ENCODE data around the gene KRTAP5-3. TPM values are rescaled to one million over a fixed set of nuclear protein-coding genes. Genes with fewer than 3 reads are reported as not detected.

KRTAP5-3 gene
- total RNA-seq, 4 donors from 2014 or later = not detected

GRCh38 chr11:1652771-1653540 lies 44.7 kb upstream of the KRTAP5-3 start:
- DNase-seq = peak; percentile 77
- TF ChIP-seq POLR2A (IDR thresholded peaks at IDR 0.05) = no peak
- no peak for TF ChIP-seq EP300 (IDR thresholded peaks at IDR 0.05; ENCODE audit: low read depth)
- TF ChIP-seq CTCF (IDR thresholded peaks at IDR 0.05) = peak; percentile 95 to 99 (median 98)
- no peak for TF ChIP-seq POLR2AphosphoS5 (IDR thresholded peaks at IDR 0.05)
- WGBS, 2 donors (ENCODE audit: low coverage in 1 of 2) = 35% methylated on average over 34 of the region's 34 CpGs; no CpG with 5 or more reads in 1 of the 2 donors
- Histone ChIP-seq H3K4me1 (peaks cover 0 to 3% (median 0%) of the 10 kb centered on the region in 4 donors), H3K27me3 (peaks cover 22% of the 10 kb centered on the region), H3K4me3 (no peak overlapping the region), H3K9me3 (no peaks in the 10 kb centered on the region), H3K27ac (no peak overlapping the region), H3K36me3 (no peaks in the 10 kb centered on the region)
- intact Hi-C loops (cut with DNase I; ENCODE audit: low total_unique reads) = loop anchor here (5.0 kb wide), 1 partner anchor 179 kb away; the partner anchor contains the start of gene SYT8
- in situ Hi-C loops (cut with MboI; ENCODE audit: low pct_ligation_motif_present in 1 of 4, low pct_unique_long_range_greater_than_20kb in 1 of 4, low sequenced_read_pairs in 3 of 4) = loop anchor here in 1 of 4 donors (10.0 kb wide), 1 partner anchor 502 kb away; no protein-coding TSS in a partner anchor

- H3K27me3 ChIP-seq = peaks cover 22% of the 10 kb centered on the region
- H3K27ac ChIP-seq = no peak overlapping the region
- peaks cover 0 to 3% (median 0%) of the 10 kb centered on the region in 4 donors for H3K4me1 ChIP-seq
- no peaks in the 10 kb centered on the region for H3K36me3 ChIP-seq
- no peaks in the 10 kb centered on the region for H3K9me3 ChIP-seq
- 43 to 53% methylated on average over 9 to 20 of the region's 20 CpGs for WGBS, 2 donors (ENCODE audit: low coverage in 1 of 2)
- no peak for TF ChIP-seq POLR2AphosphoS5 (IDR thresholded peaks at IDR 0.05)
- no peak for TF ChIP-seq POLR2A (IDR thresholded peaks at IDR 0.05)
- no peak for TF ChIP-seq CTCF (IDR thresholded peaks at IDR 0.05)
- no peak for TF ChIP-seq EP300 (IDR thresholded peaks at IDR 0.05; ENCODE audit: low read depth)
- H3K4me3 ChIP-seq = no peak overlapping the region
- in situ Hi-C loops (cut with MboI; ENCODE audit: low pct_ligation_motif_present in 1 of 4, low pct_unique_long_range_greater_than_20kb in 1 of 4, low sequenced_read_pairs in 3 of 4) (loop anchor here in 1 of 4 donors (10.0 kb wide), 1 partner anchor 502 kb away; no protein-coding TSS in a partner anchor), intact Hi-C loops (cut with DNase I; ENCODE audit: low total_unique reads) (loop anchor here (5.0 kb wide), 1 partner anchor 180 kb away; the partner anchor contains the start of gene SYT8)
- DNase-seq = no peak
These were observed 44.1 kb upstream of the KRTAP5-3 start for GRCh38 chr11:1652442-1652770.

GRCh38 chr11:1652026-1652425 lies 43.8 kb upstream of the KRTAP5-3 start:
- Histone ChIP-seq H3K27ac (no peak overlapping the region), H3K27me3 (peaks cover 22% of the 10 kb centered on the region), H3K4me3 (no peak overlapping the region), H3K36me3 (no peaks in the 10 kb centered on the region), H3K4me1 (peaks cover 0 to 3% (median 0%) of the 10 kb centered on the region in 4 donors), H3K9me3 (no peaks in the 10 kb centered on the region)
- TF ChIP-seq CTCF (IDR thresholded peaks at IDR 0.05) = no peak
- TF ChIP-seq POLR2A (IDR thresholded peaks at IDR 0.05) = no peak
- no peak for TF ChIP-seq EP300 (IDR thresholded peaks at IDR 0.05; ENCODE audit: low read depth)
- TF ChIP-seq POLR2AphosphoS5 (IDR thresholded peaks at IDR 0.05) = no peak
- 81% methylated on average over 19 of the region's 19 CpGs; no CpG with 5 or more reads in 1 of the 2 donors for WGBS, 2 donors (ENCODE audit: low coverage in 1 of 2)
- intact Hi-C loops (cut with DNase I; ENCODE audit: low total_unique reads) = loop anchor here (5.0 kb wide), 1 partner anchor 180 kb away; the partner anchor contains the start of gene SYT8
- in situ Hi-C loops (cut with MboI; ENCODE audit: low pct_ligation_motif_present in 1 of 4, low pct_unique_long_range_greater_than_20kb in 1 of 4, low sequenced_read_pairs in 3 of 4) = loop anchor here in 1 of 4 donors (10.0 kb wide), 1 partner anchor 503 kb away; no protein-coding TSS in a partner anchor
- no peak for DNase-seq

GRCh38 chr11:1651411-1651980 lies 43.2 kb upstream of the KRTAP5-3 start:
- Histone ChIP-seq H3K4me1 (peaks cover 0 to 3% (median 0%) of the 10 kb centered on the region in 4 donors), H3K4me3 (no peak overlapping the region), H3K27me3 (peaks cover 22% of the 10 kb centered on the region), H3K36me3 (no peaks in the 10 kb centered on the region), H3K9me3 (no peaks in the 10 kb centered on the region), H3K27ac (no peak overlapping the region)
- in situ Hi-C loops (cut with MboI; ENCODE audit: low pct_ligation_motif_present in 1 of 4, low pct_unique_long_range_greater_than_20kb in 1 of 4, low sequenced_read_pairs in 3 of 4) = loop anchor here in 1 of 4 donors (10.0 kb wide), 1 partner anchor 503 kb away; no protein-coding TSS in a partner anchor
- WGBS, 2 donors (ENCODE audit: low coverage in 1 of 2) = 80 to 84% methylated on average over 3 to 7 of the region's 7 CpGs
- no peak for DNase-seq
- TF ChIP-seq EP300 (IDR thresholded peaks at IDR 0.05; ENCODE audit: low read depth) (no peak), POLR2A (IDR thresholded peaks at IDR 0.05) (no peak), CTCF (IDR thresholded peaks at IDR 0.05) (no peak), POLR2AphosphoS5 (IDR thresholded peaks at IDR 0.05) (no peak)
- intact Hi-C loops (cut with DNase I; ENCODE audit: low total_unique reads) = loop anchor here (5.0 kb wide), 1 partner anchor 181 kb away; the partner anchor contains the start of gene SYT8
